Fibroblast of lung (primary cell): Measurements from ENCODE around the gene HBG1. TPM values are rescaled to one million over a fixed set of nuclear protein-coding genes. Genes with fewer than 3 reads are reported as not detected.

Source experiments
- DNase-seq, 2 donors: peaks; one replicate each; pipeline versions ENCODE4 v3.0.0 to v3.0.0-alpha.2; 2010; ENCODE audit warnings: low read depth in 2 of 2
- H2AFZ ChIP-seq: 2 replicates; pipeline ENCODE4 v1.5.1; 2012; ENCODE audit warnings: low read length, control low read depth, inconsistent platforms
- H3K27ac ChIP-seq: 2 replicates; pipeline ENCODE4 v1.5.1; 2011; ENCODE audit warnings: low read length, control low read depth; ENCODE audit not compliant: insufficient read depth
- H3K27me3 ChIP-seq: 2 replicates; pipeline ENCODE4 v1.5.1; 2011; ENCODE audit warnings: mild to moderate bottlenecking, low read length; ENCODE audit not compliant: control insufficient read depth, insufficient read depth
- H3K36me3 ChIP-seq: 2 replicates; pipeline ENCODE4 v1.5.1; 2011; ENCODE audit warnings: low read length; ENCODE audit not compliant: control insufficient read depth, insufficient read depth
- H3K4me1 ChIP-seq: 2 replicates; pipeline ENCODE4 v1.5.1; 2011; ENCODE audit warnings: low read length; ENCODE audit not compliant: control insufficient read depth, insufficient read depth; ENCODE audit errors: extremely low read depth
- H3K4me2 ChIP-seq: 2 replicates; pipeline ENCODE4 v1.5.1; 2011; ENCODE audit warnings: low read length, control low read depth; ENCODE audit not compliant: insufficient read depth; ENCODE audit errors: extremely low read depth
- H3K4me3 ChIP-seq, 4 experiments: fragments of 200-600 bp in 1 of 4; sonication (generic) in 1 of 4; replicated peaks in 1 of 4; 2 replicates each; pipeline ENCODE4 v1.5.1; 2011 to 2016; ENCODE audit warnings: low read length in 4 of 4, low read depth in 3 of 4, mild to moderate bottlenecking in 3 of 4, control low read depth in 2 of 4, inconsistent platforms in 1 of 4, mixed read lengths in 1 of 4; ENCODE audit not compliant: insufficient read depth in 1 of 4; ENCODE audit errors: control extremely low read depth in 1 of 4
- H3K79me2 ChIP-seq: 2 replicates; pipeline ENCODE4 v1.5.1; 2012; ENCODE audit warnings: mild to moderate bottlenecking, low read length, inconsistent platforms; ENCODE audit not compliant: control insufficient read depth, insufficient read depth
- H3K9ac ChIP-seq: 2 replicates; pipeline ENCODE4 v1.5.1; 2011; ENCODE audit warnings: mild to moderate bottlenecking, low read length, control low read depth; ENCODE audit not compliant: insufficient read depth
- H3K9me3 ChIP-seq: 2 replicates; pipeline ENCODE4 v1.5.1; 2012; ENCODE audit warnings: low read depth, low read length; ENCODE audit not compliant: control insufficient read depth, insufficient read depth
- H4K20me1 ChIP-seq: 2 replicates; pipeline ENCODE4 v1.5.1; 2011; ENCODE audit warnings: low read length; ENCODE audit not compliant: control insufficient read depth, insufficient read depth; ENCODE audit errors: extremely low read depth
- EZH2 ChIP-seq: IDR thresholded peaks from 2 replicates; pipeline ENCODE4 v1.5.1; 2012; ENCODE audit warnings: low read length, control low read depth, mild to moderate bottlenecking; ENCODE audit errors: missing control alignments
- polyA plus RNA-seq, 2 donors: library from polyadenylated mRNA; depleted of rRNA in 1 of 2; stranded (reverse) in 1 of 2; unstranded in 1 of 2; fragments of >200 nt; gene quantifications; 2 replicates each; pipeline ENCODE4 v1.2.1, GENCODE V29; 2011 to 2012; ENCODE audit warnings: missing spikeins in 1 of 2
- total RNA-seq: library from RNA; depleted of rRNA; stranded (reverse); fragments of >200 nt; gene quantifications from 2 replicates; pipeline ENCODE4 v1.2.1, GENCODE V29; 2014
- TF ChIP-seq, protein P1 (sequence below), 2 donors: IDR thresholded peaks in 1 of 2; conservative IDR thresholded peaks in 1 of 2; 1 replicate in 1 of 2; 2 replicates in 1 of 2; pipeline ENCODE4 v1.5.1; 2011 to 2012; ENCODE audit warnings: low read length in 2 of 2, control low read depth in 1 of 2, inconsistent platforms in 1 of 2, low read depth in 1 of 2, mild to moderate bottlenecking in 1 of 2

HBG1 gene
- total and polyA plus RNA-seq, 2 donors (not counting 1 experiment from before 2014, with no cell fraction given): 0.41 TPM; not detected in 1

GRCh38 chr11:5286901-5287300 lies 37.2 kb upstream of the HBG1 start:
- Histone ChIP-seq H3K36me3 (no peaks in the 10 kb centered on the region), H3K9ac (no peak overlapping the region), H3K27me3 (no peaks in the 10 kb centered on the region), H3K4me2 (no peak overlapping the region), H3K4me1 (peaks cover 2% of the 10 kb centered on the region), H3K79me2 (no peaks in the 10 kb centered on the region), H4K20me1 (no peaks in the 10 kb centered on the region), H3K4me3 (no peak overlapping the region), H2AFZ (no peak overlapping the region), H3K9me3 (no peaks in the 10 kb centered on the region), H3K27ac (no peak overlapping the region)
- TF ChIP-seq EZH2: no peak
- TF ChIP-seq, protein P1, sequence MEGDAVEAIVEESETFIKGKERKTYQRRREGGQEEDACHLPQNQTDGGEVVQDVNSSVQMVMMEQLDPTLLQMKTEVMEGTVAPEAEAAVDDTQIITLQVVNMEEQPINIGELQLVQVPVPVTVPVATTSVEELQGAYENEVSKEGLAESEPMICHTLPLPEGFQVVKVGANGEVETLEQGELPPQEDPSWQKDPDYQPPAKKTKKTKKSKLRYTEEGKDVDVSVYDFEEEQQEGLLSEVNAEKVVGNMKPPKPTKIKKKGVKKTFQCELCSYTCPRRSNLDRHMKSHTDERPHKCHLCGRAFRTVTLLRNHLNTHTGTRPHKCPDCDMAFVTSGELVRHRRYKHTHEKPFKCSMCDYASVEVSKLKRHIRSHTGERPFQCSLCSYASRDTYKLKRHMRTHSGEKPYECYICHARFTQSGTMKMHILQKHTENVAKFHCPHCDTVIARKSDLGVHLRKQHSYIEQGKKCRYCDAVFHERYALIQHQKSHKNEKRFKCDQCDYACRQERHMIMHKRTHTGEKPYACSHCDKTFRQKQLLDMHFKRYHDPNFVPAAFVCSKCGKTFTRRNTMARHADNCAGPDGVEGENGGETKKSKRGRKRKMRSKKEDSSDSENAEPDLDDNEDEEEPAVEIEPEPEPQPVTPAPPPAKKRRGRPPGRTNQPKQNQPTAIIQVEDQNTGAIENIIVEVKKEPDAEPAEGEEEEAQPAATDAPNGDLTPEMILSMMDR (conservative IDR thresholded peaks at IDR 0.05 in 1 of 2, IDR thresholded peaks at IDR 0.05 in 1 of 2; ENCODE audit: low read depth in 1 of 2, low read length in 2 of 2): no peak
- DNase-seq: no peak

DNA sequence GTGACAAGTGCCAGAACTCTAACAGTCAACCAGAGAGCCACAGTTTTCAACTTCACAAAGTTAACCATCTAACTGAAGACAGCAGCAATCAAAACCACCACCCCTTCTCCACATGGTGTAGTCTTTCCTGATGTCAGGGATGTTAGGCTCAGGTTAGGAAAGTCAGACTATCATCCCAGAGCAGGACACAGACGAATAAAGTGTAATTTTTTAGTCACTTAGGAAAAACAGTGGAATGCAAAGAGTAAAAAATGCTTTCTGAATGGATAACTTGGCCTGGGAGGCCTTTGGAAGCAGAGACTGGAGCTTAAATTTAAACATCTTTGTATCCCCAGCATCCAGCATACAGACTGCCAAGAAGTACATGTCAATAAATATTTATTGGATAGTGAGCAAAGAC lies 36.7 kb upstream of the HBG1 start:
- H3K4me3 ChIP-seq: no peak overlapping the region
- no peaks in the 10 kb centered on the region for H4K20me1 ChIP-seq
- H3K36me3 ChIP-seq: no peaks in the 10 kb centered on the region
- H3K4me1 ChIP-seq: peaks cover 5% of the 10 kb centered on the region
- DNase-seq: no peak
- H3K27me3 ChIP-seq: no peaks in the 10 kb centered on the region
- H2AFZ ChIP-seq: no peak overlapping the region
- no peaks in the 10 kb centered on the region for H3K9me3 ChIP-seq
- H3K79me2 ChIP-seq: no peaks in the 10 kb centered on the region
- no peak overlapping the region for H3K4me2 ChIP-seq
- no peak overlapping the region for H3K27ac ChIP-seq
- no peak for TF ChIP-seq EZH2
- TF ChIP-seq, protein P1 (conservative IDR thresholded peaks at IDR 0.05 in 1 of 2, IDR thresholded peaks at IDR 0.05 in 1 of 2; ENCODE audit: low read depth in 1 of 2, low read length in 2 of 2): no peak
- H3K9ac ChIP-seq: no peak overlapping the region

DNA sequence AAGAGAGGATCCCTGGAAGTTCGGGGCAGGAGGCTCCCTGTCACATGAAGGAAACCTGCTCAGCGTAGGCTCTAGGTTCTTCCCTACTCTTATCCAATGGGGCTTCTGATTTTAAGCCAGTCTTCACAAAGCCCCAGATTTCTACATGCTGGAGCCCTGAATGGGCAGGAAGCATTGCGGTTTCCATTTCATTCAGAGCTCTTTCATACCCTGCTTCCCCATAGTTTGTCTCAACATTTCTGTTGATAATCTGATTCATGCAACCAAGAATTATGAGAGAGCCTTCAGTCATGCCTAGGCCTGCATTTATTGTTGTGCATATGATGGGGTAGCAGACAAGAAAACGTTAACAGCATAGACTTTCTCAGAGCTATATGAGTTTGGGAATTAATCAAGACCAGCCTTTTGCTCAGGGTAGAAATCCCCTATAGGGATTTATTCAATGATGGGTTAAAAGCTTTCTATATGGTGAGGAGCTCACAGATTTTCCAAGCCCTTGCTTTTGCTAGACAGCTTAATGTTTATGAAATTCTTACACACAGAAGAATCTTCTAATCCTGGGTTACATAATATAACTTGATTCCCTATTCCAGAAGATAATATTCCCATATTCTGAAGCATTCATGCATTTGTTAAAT lies 36.2 kb upstream of the HBG1 start:
- TF ChIP-seq, protein P1 (conservative IDR thresholded peaks at IDR 0.05 in 1 of 2, IDR thresholded peaks at IDR 0.05 in 1 of 2; ENCODE audit: low read depth in 1 of 2, low read length in 2 of 2): no peak
- no peak for TF ChIP-seq EZH2
- H3K27me3 ChIP-seq: no peaks in the 10 kb centered on the region
- H3K27ac ChIP-seq: no peak overlapping the region
- H3K9me3 ChIP-seq: no peaks in the 10 kb centered on the region
- H3K4me3 ChIP-seq: no peak overlapping the region
- H3K4me1 ChIP-seq: peaks cover 9% of the 10 kb centered on the region
- no peak overlapping the region for H3K4me2 ChIP-seq
- no peak overlapping the region for H2AFZ ChIP-seq
- no peaks in the 10 kb centered on the region for H3K36me3 ChIP-seq
- H4K20me1 ChIP-seq: no peaks in the 10 kb centered on the region
- no peak for DNase-seq
- no peaks in the 10 kb centered on the region for H3K79me2 ChIP-seq
- no peak overlapping the region for H3K9ac ChIP-seq
